Measurements from ENCODE around the gene TRPV3. TPM values are rescaled to one million over a fixed set of nuclear protein-coding genes. Genes with fewer than 3 reads are reported as not detected.
A peak's percentile ranks its signal among the peaks of the same experiment; 100 is the strongest.
"Not testable (repeated sequence)": the region's sequence is repeated elsewhere in the genome, so short reads cannot be mapped to it uniquely, and the experiment has no call there.

The TRPV3 gene
- total RNA-seq, 1 donor from 2014 or later = 0.46 TPM

DNA sequence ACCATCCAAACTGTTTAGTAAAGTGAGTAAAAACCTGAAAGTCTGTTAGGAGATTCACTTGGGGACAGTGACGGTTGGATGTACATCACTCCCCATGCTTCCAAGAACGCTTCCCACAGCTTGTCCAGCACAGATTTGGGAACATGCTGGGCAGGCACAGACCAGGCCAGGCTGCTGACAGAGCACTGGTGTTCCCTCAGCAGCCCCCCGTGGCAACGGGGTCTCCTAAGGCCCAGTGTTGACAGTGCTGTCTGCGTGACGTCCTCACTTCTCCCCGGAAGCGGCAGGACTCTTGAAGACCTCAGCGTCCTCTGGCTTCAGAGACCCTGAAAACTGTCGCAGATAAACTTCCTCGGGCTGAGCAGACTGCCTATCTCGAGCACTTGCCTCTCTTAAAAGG, 8.9 kb upstream of the TRPV3 start:
- intact Hi-C loops (cut with micrococcal nuclease) = no loop called here
- Mint-ChIP-seq H3K4me3 (ENCODE audit: low read depth) (no peak overlapping the region), H3K27me3 (ENCODE audit: low read depth) (no peaks in the 10 kb centered on the region), H3K36me3 (ENCODE audit: low read depth) (peaks cover 6% of the 10 kb centered on the region), H3K27ac (no peak overlapping the region), H3K9me3 (no peaks in the 10 kb centered on the region), H3K4me1 (ENCODE audit: low read depth) (peaks cover 3% of the 10 kb centered on the region)
- no peak for DNase-seq (ENCODE audit: low spot score)

DNA sequence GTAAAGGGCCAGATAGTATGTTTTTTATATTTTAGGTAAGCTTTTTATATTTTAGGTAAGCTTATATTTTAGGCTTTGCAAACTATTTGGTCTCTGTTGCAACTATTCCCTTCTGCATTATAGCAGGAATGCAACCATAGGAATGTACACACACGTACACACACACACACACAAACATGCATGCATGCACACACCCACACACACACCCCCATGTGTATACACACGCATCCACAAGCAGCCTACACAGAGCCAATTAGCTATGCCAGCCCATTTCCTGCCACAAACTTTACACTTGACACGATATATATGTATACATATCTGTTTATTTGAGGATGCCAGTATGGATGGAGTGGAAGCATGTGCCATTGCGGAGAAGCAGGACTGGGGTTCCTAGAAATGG, 7.5 kb upstream of the TRPV3 start:
- Mint-ChIP-seq H3K27me3 (ENCODE audit: low read depth) (no peaks in the 10 kb centered on the region), H3K4me1 (ENCODE audit: low read depth) (peaks cover 3% of the 10 kb centered on the region), H3K9me3 (no peaks in the 10 kb centered on the region), H3K27ac (no peak overlapping the region), H3K4me3 (ENCODE audit: low read depth) (no peak overlapping the region), H3K36me3 (ENCODE audit: low read depth) (peaks cover 6% of the 10 kb centered on the region)
- intact Hi-C loops (cut with micrococcal nuclease) = no loop called here
- no peak for DNase-seq (ENCODE audit: low spot score)

DNA sequence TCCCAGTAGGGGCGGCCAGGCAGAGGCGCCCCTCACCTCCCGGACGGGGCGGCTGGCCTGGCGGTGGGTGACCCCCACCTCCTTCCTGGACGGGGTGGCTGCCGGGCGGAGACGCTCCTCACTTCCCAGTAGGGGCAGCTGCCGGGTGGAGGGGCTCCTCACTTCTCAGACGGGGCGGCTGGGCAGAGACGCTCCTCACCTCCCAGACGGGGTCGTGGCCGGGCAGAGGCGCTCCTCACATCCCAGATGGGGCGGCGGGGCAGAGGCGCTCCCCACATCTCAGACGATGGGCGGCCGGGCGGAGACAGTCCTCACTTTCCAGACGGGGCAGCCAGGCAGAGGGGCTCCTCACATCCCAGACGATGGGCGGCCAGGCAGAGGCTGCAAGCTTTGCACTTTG, 6.6 kb upstream of the TRPV3 start:
- H3K4me3 Mint-ChIP-seq (ENCODE audit: low read depth); H3K36me3 Mint-ChIP-seq (ENCODE audit: low read depth); DNase-seq (ENCODE audit: low spot score); H3K9me3 Mint-ChIP-seq; H3K4me1 Mint-ChIP-seq (ENCODE audit: low read depth); H3K27ac Mint-ChIP-seq; intact Hi-C loops (cut with micrococcal nuclease); H3K27me3 Mint-ChIP-seq (ENCODE audit: low read depth): not testable (repeated sequence)

DNA sequence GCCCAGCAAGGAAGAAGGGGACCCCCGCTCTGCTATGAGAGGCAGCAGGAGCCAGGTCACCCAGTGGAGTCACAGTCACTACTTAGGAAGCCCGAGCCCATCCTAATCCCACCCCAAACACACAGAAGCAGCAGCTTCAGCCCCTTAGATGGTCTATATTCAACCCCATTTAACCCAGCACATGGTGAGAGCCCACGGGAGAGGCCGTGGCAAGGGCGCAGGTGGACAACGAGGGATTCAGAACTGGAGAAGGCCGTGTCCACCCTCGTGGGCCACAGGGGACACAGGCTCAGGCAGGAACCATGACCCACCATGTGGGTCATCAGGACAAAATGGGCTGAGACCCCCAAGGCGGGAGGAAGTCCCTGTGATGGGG, 1.6 kb upstream of the TRPV3 start:
- H3K4me1 Mint-ChIP-seq (ENCODE audit: low read depth) = peaks cover 20% of the 10 kb centered on the region
- intact Hi-C loops (cut with micrococcal nuclease) = no loop called here
- DNase-seq (ENCODE audit: low spot score) = no peak
- H3K36me3 Mint-ChIP-seq (ENCODE audit: low read depth) = no peaks in the 10 kb centered on the region
- no peaks in the 10 kb centered on the region for H3K27me3 Mint-ChIP-seq (ENCODE audit: low read depth)
- no peak overlapping the region for H3K4me3 Mint-ChIP-seq (ENCODE audit: low read depth)
- H3K27ac Mint-ChIP-seq = peak overlapping the region; percentile 46
- H3K9me3 Mint-ChIP-seq = no peaks in the 10 kb centered on the region

DNA sequence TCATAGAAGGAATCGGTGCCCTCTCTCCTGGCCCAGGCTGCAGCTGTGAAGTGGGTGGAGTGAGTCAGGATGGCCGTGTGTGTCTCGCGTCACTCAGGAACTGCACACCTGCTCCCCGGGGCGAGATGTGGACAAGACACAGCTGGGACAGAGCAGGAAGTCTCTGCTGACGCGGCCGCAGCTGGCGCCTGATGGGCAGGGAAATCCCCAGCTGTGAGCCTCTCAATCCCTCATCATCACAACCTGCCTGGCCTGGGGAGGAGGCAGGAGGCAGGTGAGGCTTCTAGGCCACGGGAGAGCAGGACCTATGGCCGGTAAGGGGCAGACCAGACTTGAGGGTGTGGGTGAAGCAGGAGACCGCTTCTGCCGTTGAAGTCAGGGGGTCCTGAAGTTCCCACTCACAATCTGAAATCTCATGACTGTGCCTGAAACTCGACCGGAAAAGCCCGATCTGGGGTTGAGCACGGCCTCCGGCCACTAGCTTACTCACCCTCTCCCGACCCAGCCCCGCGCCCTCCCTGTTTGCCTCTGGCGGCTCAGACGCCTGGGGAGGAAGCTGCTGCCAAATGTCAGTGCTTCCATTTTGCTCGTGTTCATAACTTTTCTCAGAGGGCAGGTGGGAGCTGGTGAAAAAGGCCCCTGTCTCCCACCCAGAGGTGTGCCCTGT, 1.1 kb upstream of the TRPV3 start:
- intact Hi-C loops (cut with micrococcal nuclease) = no loop called here
- no peaks in the 10 kb centered on the region for H3K9me3 Mint-ChIP-seq
- peaks cover 20% of the 10 kb centered on the region for H3K4me1 Mint-ChIP-seq (ENCODE audit: low read depth)
- H3K27ac Mint-ChIP-seq = peak overlapping the region; percentile 75
- no peaks in the 10 kb centered on the region for H3K36me3 Mint-ChIP-seq (ENCODE audit: low read depth)
- DNase-seq (ENCODE audit: low spot score) = peak; percentile 31
- H3K27me3 Mint-ChIP-seq (ENCODE audit: low read depth) = no peaks in the 10 kb centered on the region
- no peak overlapping the region for H3K4me3 Mint-ChIP-seq (ENCODE audit: low read depth)

DNA sequence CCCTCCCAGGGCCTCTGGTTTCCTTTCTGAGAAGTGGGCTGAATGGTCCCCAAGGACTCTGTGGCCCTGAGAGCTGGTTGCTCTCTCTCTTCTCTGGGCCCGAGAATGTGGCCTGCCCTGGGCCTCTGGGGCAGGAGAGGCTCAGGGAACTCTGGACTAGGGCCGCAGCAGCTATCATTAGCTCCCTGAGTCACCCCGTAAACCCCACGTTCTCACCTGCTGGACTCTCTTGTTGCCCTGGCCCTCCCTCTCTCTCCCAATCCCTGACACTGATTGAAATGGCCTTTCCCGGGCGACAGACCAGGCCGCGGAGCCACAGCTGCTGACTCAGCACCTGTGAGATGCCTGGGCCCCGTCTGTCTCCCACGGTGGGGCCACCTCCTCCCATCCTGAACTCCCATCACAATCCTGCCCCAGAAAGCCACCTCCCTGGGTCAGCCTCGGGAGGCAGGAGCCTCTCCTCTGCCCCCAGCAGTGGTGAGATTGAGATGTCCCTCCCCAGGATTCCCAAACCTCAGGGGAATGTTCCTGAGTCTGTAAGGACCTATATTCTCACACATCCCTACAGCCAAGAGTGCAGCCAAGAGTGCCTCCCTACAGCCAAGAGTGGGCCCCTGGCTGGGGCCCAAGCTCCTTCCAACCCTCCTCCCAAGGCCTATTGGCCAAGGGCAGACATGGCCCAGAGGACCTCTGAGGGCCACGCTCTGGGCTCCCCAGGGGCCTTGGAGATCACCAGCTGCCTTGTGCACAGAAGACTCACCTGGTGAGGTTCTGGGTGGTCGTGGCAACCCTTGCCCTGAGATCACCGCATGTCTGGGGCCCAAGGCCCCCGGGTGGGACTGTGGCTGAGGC, 470 bp downstream of the TRPV3 start:
- H3K9me3 Mint-ChIP-seq = no peaks in the 10 kb centered on the region
- peaks cover 18% of the 10 kb centered on the region for H3K4me1 Mint-ChIP-seq (ENCODE audit: low read depth)
- no peak overlapping the region for H3K4me3 Mint-ChIP-seq (ENCODE audit: low read depth)
- DNase-seq (ENCODE audit: low spot score) = no peak
- no peaks in the 10 kb centered on the region for H3K27me3 Mint-ChIP-seq (ENCODE audit: low read depth)
- no peaks in the 10 kb centered on the region for H3K36me3 Mint-ChIP-seq (ENCODE audit: low read depth)
- H3K27ac Mint-ChIP-seq = no peak overlapping the region
- intact Hi-C loops (cut with micrococcal nuclease) = no loop called here

DNA sequence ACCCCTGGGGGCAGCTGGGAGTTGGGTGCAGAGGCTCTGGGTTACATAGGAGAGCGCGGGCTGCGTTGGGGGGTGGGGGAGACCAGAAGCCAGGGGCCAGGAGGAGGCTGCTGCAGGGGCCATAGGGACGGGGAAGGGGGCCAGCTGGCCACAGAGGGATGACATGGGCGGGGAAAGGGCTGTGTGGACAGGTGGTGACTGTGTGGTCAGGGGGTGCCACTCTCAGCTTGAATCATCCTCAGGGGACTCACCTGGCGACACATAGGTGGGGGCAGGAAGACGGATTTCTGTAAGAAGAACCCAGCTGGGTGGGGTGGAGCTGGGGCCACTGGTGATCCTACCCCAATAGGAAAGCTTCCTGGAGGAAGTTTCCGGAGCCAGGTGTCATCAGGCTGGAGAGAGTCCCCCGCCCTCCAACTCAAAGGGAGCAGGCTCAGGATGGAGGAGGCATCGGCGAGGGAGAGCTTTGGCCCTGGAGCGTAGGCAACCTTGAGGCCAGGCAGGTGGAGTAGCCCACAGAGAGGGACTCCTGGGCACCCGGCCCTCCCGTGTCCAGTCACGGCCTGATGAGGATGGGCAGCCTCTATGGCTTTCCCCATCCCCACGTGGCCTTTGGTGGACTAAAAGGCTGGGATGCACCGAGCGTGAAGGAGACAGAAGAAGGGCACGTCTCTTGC, 1.2 kb downstream of the TRPV3 start:
- H3K36me3 Mint-ChIP-seq (ENCODE audit: low read depth) = no peaks in the 10 kb centered on the region
- no peak overlapping the region for H3K27ac Mint-ChIP-seq
- no peak overlapping the region for H3K4me3 Mint-ChIP-seq (ENCODE audit: low read depth)
- no peak for DNase-seq (ENCODE audit: low spot score)
- peaks cover 18% of the 10 kb centered on the region for H3K4me1 Mint-ChIP-seq (ENCODE audit: low read depth)
- H3K27me3 Mint-ChIP-seq (ENCODE audit: low read depth) = no peaks in the 10 kb centered on the region
- no peaks in the 10 kb centered on the region for H3K9me3 Mint-ChIP-seq
- intact Hi-C loops (cut with micrococcal nuclease) = no loop called here

DNA sequence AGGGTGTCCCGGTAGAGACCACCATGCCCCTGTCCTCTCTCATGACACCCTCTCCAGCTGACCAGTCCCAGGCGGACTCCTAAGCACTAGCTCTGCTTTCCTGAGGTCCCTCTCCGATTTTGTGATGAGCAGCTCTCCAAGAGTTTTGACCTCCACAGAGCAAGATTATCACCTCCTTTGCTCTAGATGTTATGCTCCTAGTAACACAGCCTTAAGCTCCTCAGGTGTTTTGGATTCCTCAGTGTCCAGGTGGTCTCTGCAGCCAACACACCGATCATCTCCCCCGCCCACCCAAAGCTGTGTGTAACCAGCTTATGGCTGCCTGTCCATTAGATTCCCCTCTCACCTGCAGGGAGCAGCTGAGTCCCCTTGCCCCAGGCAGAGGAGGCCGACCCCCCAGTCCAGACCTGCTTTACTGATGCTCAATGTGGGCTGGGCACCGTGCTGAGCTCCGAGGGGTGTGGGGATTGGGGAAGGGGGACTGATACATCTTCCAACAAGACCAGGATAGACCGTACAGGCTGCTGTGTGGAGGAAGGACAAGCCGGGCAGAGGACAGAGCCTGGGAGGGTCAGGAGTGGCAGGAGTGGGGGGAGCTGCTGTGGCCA, 2.3 kb downstream of the TRPV3 start:
- Mint-ChIP-seq H3K9me3 (no peaks in the 10 kb centered on the region), H3K4me3 (ENCODE audit: low read depth) (no peak overlapping the region), H3K4me1 (ENCODE audit: low read depth) (peaks cover 18% of the 10 kb centered on the region), H3K27ac (no peak overlapping the region), H3K36me3 (ENCODE audit: low read depth) (no peaks in the 10 kb centered on the region), H3K27me3 (ENCODE audit: low read depth) (no peaks in the 10 kb centered on the region)
- intact Hi-C loops (cut with micrococcal nuclease) = no loop called here
- DNase-seq (ENCODE audit: low spot score) = no peak

DNA sequence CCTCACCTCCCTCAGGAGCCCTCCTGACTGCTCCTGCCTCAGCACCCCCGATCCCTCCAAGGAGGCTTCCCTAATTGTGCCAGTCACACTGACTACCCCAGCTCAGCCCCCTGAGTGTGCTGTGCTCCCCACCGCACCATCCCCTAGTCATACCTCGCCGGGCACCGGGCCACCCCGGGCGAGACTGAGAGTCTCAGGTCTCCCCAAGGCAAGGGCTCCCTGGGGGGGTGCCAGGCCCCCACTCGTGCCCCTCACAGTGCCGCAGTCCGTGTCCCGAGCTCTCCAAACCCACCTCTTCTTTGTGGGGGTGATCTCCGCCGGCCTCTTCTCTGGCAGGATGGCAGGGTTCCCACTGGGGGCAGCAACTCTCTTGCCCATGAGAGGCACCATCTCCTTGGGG, 3.2 kb downstream of the TRPV3 start:
- DNase-seq (ENCODE audit: low spot score) = no peak
- Mint-ChIP-seq H3K9me3 (no peaks in the 10 kb centered on the region), H3K36me3 (ENCODE audit: low read depth) (no peaks in the 10 kb centered on the region), H3K4me3 (ENCODE audit: low read depth) (no peak overlapping the region), H3K4me1 (ENCODE audit: low read depth) (peaks cover 18% of the 10 kb centered on the region), H3K27me3 (ENCODE audit: low read depth) (peaks cover 3% of the 10 kb centered on the region), H3K27ac (no peak overlapping the region)
- intact Hi-C loops (cut with micrococcal nuclease) = no loop called here

DNA sequence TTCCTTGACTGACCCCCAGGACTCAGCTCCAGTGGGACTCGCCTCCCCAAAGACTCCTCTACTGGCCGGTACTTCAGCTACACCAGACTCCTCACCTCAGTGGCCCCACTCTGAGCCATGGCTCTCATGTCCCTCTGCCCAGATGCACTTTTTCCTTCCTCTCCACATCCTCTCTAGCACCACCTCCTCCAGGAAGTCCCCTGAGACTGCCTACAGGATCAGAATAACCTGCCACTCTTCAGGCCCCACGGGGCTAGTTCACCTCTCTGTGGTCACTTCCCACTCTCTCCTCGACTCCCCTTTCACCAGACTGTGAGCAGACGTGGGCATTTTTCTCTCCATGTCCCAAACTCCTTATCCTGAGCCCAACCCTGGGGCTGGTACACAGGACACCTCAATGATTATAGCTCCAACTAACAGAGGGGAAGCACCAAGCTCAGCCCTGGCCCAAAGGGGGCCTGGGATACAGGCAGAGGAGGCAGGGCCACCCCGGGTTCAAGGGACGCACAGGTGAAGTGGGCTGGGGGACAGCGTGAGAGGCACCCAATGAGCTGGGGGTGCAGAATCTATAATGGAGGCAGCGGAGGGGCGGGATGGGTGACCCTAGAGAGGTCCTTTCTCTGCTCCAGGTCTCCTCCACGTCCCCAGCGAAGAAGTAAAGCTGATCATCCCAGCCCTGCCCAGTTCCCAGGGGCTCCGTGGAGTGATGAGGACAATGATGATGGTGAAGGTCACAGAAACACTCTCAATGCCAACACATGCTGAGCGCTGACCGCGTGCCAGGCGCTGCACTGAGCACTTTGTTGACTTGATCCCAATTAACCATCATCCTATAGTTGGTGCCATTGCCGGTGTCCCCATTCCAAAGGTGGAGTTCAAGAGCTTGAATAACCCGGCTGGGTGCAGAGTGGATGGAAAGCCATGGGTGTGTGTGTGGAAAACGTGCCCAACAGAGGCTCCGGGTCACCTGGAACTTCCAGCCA, 3.9 kb downstream of the TRPV3 start:
- Mint-ChIP-seq H3K27ac (no peak overlapping the region), H3K4me3 (ENCODE audit: low read depth) (no peak overlapping the region), H3K36me3 (ENCODE audit: low read depth) (no peaks in the 10 kb centered on the region), H3K9me3 (no peaks in the 10 kb centered on the region), H3K4me1 (ENCODE audit: low read depth) (peaks cover 15% of the 10 kb centered on the region), H3K27me3 (ENCODE audit: low read depth) (peaks cover 4% of the 10 kb centered on the region)
- intact Hi-C loops (cut with micrococcal nuclease) = no loop called here
- DNase-seq (ENCODE audit: low spot score) = no peak

DNA sequence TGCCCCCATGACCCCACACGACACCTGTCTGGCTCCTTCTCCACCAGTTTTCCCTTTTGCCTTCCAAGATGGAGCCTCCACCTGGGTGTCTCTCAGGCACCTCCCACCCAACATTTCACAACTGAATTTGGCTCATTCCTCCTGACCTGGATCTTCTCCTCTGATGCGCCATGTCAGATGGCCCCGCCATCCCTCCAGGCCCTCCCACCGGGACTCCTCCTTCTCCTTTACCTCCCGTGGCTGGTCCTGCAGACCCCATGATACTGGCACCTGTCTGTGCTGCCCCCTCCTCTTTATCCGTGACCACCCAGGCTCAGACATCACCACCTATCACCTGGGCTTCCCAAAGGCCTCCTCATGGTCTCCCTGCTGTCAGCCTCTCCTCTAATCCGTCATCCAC, 4.7 kb downstream of the TRPV3 start:
- Mint-ChIP-seq H3K4me1 (ENCODE audit: low read depth) (peaks cover 10% of the 10 kb centered on the region), H3K4me3 (ENCODE audit: low read depth) (no peak overlapping the region), H3K36me3 (ENCODE audit: low read depth) (no peaks in the 10 kb centered on the region), H3K27me3 (ENCODE audit: low read depth) (peaks cover 4% of the 10 kb centered on the region), H3K27ac (no peak overlapping the region), H3K9me3 (no peaks in the 10 kb centered on the region)
- intact Hi-C loops (cut with micrococcal nuclease) = no loop called here
- DNase-seq (ENCODE audit: low spot score) = no peak

DNA sequence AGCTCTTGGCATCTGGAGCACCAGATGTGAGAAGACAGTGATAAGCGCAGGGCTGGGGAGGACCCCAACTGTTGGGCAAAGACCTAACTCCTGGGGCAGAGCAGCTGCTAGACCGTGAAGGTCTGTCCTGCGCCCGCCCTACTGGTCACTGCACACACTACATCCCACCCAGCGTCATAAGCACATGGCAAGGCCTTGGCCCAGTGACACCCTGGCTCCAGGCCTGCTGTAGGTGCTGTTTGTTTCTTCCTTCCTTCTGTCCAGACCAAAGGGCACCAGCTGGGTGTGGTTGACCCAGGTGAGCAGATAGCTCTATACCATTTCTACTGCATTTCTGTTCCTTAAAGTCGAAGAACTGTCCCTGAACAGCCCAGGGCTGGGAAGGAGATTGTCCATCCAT, 6.4 kb downstream of the TRPV3 start:
- no peak for DNase-seq (ENCODE audit: low spot score)
- Mint-ChIP-seq H3K4me1 (ENCODE audit: low read depth) (no peaks in the 10 kb centered on the region), H3K27ac (no peak overlapping the region), H3K9me3 (no peaks in the 10 kb centered on the region), H3K27me3 (ENCODE audit: low read depth) (peaks cover 4% of the 10 kb centered on the region), H3K4me3 (ENCODE audit: low read depth) (no peak overlapping the region), H3K36me3 (ENCODE audit: low read depth) (no peaks in the 10 kb centered on the region)
- intact Hi-C loops (cut with micrococcal nuclease) = no loop called here
